ENCODE results near the gene KIAA0753.
"Not testable (repeated sequence)": the region's sequence is repeated elsewhere in the genome, so short reads cannot be mapped to it uniquely, and the experiment has no call there.

- not testable (repeated sequence) for TF ChIP-seq POLR2AphosphoS5, EP300, POLR2A (IDR thresholded peaks at IDR 0.05)
- TF ChIP-seq, protein P1, sequence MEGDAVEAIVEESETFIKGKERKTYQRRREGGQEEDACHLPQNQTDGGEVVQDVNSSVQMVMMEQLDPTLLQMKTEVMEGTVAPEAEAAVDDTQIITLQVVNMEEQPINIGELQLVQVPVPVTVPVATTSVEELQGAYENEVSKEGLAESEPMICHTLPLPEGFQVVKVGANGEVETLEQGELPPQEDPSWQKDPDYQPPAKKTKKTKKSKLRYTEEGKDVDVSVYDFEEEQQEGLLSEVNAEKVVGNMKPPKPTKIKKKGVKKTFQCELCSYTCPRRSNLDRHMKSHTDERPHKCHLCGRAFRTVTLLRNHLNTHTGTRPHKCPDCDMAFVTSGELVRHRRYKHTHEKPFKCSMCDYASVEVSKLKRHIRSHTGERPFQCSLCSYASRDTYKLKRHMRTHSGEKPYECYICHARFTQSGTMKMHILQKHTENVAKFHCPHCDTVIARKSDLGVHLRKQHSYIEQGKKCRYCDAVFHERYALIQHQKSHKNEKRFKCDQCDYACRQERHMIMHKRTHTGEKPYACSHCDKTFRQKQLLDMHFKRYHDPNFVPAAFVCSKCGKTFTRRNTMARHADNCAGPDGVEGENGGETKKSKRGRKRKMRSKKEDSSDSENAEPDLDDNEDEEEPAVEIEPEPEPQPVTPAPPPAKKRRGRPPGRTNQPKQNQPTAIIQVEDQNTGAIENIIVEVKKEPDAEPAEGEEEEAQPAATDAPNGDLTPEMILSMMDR (IDR thresholded peaks at IDR 0.05): not testable (repeated sequence)
Observed at GRCh38 chr17:6573495-6573894, 67.0 kb downstream of the KIAA0753 start.
